Liver (tissue), 3 donors: Measurements from ENCODE around the gene RPP40.

Experiments used
- CTCF ChIP-seq: fragments of 150-350 bp; IDR thresholded peaks from 2 replicates; pipeline ENCODE4 v1.5.1; 2017; ENCODE audit warnings: improper control_type of control experiment, low read depth, low read length; ENCODE audit not compliant: missing input control
- EGR1 ChIP-seq, 2 donors: IDR thresholded peaks; 2 replicates each; pipeline ENCODE4 v1.6.1; 2016 to 2018; ENCODE audit warnings: antibody characterized with exemption in 2 of 2, low read depth in 2 of 2
- GABPA ChIP-seq, 2 donors: IDR thresholded peaks in 1 of 2; conservative IDR thresholded peaks in 1 of 2; 2 replicates each; pipeline ENCODE4 v1.6.1; 2016; ENCODE audit warnings: antibody characterized with exemption in 2 of 2, mild to moderate bottlenecking in 1 of 2, moderate library complexity in 1 of 2
- HNF4G ChIP-seq: IDR thresholded peaks from 2 replicates; pipeline ENCODE4 v1.6.1; 2016; ENCODE audit warnings: antibody characterized with exemption
- REST ChIP-seq: IDR thresholded peaks from 2 replicates; pipeline ENCODE4 v1.6.1; 2016; ENCODE audit warnings: antibody characterized with exemption, mild to moderate bottlenecking
- YY1 ChIP-seq: IDR thresholded peaks from 2 replicates; pipeline ENCODE4 v1.6.1; 2016; ENCODE audit warnings: antibody characterized with exemption, mild to moderate bottlenecking
- donor health status: healthy.
- donor health status: healthy.

- no peak for TF ChIP-seq CTCF
- TF ChIP-seq YY1: no peak
- no peak for TF ChIP-seq HNF4G
- no peak for TF ChIP-seq EGR1 (IDR thresholded peaks at IDR 0.05; ENCODE audit: low read depth in 2 of 2)
- TF ChIP-seq GABPA (IDR thresholded peaks at IDR 0.05 in 1 of 2, conservative IDR thresholded peaks at IDR 0.05 in 1 of 2): no peak
- TF ChIP-seq REST: no peak
Observed at GRCh38 chr6:4975506-4975905, 28.3 kb downstream of the RPP40 start.
